ENCODE measurements around the gene SLC26A2.
"Not testable (repeated sequence)": the region's sequence is repeated elsewhere in the genome, so short reads cannot be mapped to it uniquely, and the experiment has no call there.

The SLC26A2 gene

DNA sequence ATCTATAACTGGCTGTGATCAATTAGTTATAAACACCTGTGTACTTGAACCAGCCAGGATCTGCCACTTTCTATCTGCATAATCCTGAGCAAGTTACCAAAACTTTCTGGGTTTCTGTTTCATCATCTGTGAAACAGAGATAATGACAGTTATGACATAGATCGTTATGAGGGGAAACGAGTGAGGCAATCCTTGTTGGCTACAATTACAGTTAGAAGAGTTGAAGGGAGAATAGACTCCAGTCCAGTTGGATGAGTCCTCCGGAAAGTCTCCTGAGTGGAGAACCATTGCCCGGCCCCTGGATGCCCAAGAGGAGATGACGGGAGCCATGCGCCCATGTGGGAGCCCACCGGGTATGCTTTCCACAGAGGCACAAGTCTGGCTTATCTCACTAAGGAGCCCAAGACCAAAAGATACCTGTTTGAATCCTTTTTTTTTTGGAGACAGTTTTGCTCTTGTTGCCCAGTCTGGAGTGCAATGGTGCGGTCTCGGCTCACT is 20.4 kb upstream of the SLC26A2 start:
- Histone ChIP-seq H3K27me3 (replicated peaks) (no peaks in the 10 kb centered on the region), H3K36me3 (replicated peaks) (no peaks in the 10 kb centered on the region), H3K27ac (no peak overlapping the region), H3K4me3 (ENCODE audit: low read depth, low read length) (no peak overlapping the region)
- in situ Hi-C loops (cut with HindIII; ENCODE audit: low pct_ligation_motif_present, low sequenced_read_pairs), result no loop called here
- TF ChIP-seq, protein P1, sequence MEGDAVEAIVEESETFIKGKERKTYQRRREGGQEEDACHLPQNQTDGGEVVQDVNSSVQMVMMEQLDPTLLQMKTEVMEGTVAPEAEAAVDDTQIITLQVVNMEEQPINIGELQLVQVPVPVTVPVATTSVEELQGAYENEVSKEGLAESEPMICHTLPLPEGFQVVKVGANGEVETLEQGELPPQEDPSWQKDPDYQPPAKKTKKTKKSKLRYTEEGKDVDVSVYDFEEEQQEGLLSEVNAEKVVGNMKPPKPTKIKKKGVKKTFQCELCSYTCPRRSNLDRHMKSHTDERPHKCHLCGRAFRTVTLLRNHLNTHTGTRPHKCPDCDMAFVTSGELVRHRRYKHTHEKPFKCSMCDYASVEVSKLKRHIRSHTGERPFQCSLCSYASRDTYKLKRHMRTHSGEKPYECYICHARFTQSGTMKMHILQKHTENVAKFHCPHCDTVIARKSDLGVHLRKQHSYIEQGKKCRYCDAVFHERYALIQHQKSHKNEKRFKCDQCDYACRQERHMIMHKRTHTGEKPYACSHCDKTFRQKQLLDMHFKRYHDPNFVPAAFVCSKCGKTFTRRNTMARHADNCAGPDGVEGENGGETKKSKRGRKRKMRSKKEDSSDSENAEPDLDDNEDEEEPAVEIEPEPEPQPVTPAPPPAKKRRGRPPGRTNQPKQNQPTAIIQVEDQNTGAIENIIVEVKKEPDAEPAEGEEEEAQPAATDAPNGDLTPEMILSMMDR (IDR thresholded peaks at IDR 0.05; ENCODE audit: low read depth, low read length, missing control alignments), result no peak
- no peak for DNase-seq

DNA sequence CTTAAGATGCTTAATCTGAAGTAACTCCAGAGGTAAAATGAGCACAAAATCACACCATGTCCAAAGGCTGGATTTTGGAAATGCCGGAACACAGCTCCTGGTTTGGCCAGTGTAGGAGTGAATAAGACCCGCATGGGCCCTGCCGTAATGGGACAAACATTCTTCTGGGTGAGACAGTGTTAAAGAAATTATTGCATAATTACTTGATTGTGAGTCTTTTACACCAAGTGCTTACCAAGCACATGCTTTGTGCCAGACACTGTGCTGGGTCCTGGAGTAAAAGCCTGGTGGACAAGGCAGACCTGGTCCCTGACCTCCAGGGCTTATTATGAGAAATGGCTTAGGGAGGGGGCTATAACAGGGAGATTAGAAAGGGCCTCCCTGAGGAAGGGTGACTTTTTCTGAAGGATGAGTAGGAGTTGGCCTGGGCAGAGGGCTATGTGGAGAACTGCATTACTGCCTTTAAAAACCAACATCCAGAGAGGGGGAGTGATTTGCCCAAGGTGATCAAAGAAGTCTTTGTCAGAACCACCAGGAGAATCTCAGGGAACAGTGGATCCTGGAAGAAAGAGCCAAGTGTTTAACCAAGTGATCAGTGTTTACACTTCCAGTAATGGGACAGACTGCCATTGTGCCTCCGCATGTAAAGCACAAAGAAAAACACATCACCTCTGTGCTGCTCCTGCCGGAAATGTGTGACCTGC is 19.5 kb upstream of the SLC26A2 start:
- TF ChIP-seq, protein P1 (IDR thresholded peaks at IDR 0.05; ENCODE audit: low read depth, low read length, missing control alignments), result no peak
- in situ Hi-C loops (cut with HindIII; ENCODE audit: low pct_ligation_motif_present, low sequenced_read_pairs), result no loop called here
- no peaks in the 10 kb centered on the region for H3K27me3 ChIP-seq (replicated peaks)
- no peaks in the 10 kb centered on the region for H3K36me3 ChIP-seq (replicated peaks)
- DNase-seq, result no peak
- H3K4me3 ChIP-seq (ENCODE audit: low read depth, low read length), result no peak overlapping the region
- H3K27ac ChIP-seq, result no peak overlapping the region

DNA sequence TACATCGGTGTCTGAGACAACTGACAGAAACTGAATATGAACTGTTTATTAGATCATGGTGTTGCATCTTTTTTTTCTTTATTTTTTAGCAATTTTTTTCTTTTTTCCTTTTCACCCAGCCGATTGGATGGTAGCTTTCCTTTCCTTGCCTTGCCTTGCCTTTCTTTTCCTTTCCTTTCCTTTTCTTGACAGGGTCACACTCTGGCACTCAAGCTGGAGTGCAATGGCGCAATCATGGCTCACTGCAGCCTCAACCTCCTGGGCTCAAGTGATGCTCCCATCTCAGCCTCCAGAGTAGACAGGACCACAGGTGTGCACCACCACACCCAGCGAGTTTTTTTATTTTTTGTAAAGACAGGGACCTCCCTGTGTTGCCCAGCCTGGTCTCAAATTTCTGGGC is 18.8 kb upstream of the SLC26A2 start:
- TF ChIP-seq, protein P1 (IDR thresholded peaks at IDR 0.05; ENCODE audit: low read depth, low read length, missing control alignments), result no peak

DNA sequence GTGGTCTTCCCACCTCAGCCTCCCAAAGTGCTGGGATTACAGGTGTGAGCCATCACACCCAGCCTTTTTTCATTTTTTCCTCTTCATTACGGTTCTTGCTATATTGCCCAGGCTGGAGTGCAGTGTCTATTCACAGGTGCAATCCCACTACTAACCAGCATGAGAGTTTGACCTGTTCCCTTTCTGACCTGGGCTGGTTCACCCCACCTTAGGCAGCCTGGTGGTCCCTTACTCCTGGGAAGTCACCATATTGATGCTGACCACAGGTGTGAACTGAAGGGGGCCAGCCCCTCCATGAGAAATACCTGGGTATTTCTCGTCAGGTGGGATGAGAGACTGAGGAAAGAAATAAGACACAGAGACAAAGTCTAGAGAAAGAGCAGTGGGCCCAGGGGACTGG is 18.4 kb upstream of the SLC26A2 start:
- no peak overlapping the region for H3K4me3 ChIP-seq (ENCODE audit: low read depth, low read length)
- DNase-seq, result no peak
- no peak overlapping the region for H3K27ac ChIP-seq
- H3K36me3 ChIP-seq (replicated peaks), result no peaks in the 10 kb centered on the region
- no peaks in the 10 kb centered on the region for H3K27me3 ChIP-seq (replicated peaks)
- in situ Hi-C loops (cut with HindIII; ENCODE audit: low pct_ligation_motif_present, low sequenced_read_pairs), result no loop called here
- TF ChIP-seq, protein P1 (IDR thresholded peaks at IDR 0.05; ENCODE audit: low read depth, low read length, missing control alignments), result no peak

More for the DNA sequence above, 18.8 kb upstream of the SLC26A2 start:
- H3K36me3 ChIP-seq (replicated peaks), result no peaks in the 10 kb centered on the region
- H3K27ac ChIP-seq, result no peak overlapping the region
- no peak for DNase-seq
- in situ Hi-C loops (cut with HindIII; ENCODE audit: low pct_ligation_motif_present, low sequenced_read_pairs), result no loop called here
- H3K4me3 ChIP-seq (ENCODE audit: low read depth, low read length), result no peak overlapping the region
- H3K27me3 ChIP-seq (replicated peaks), result no peaks in the 10 kb centered on the region

DNA sequence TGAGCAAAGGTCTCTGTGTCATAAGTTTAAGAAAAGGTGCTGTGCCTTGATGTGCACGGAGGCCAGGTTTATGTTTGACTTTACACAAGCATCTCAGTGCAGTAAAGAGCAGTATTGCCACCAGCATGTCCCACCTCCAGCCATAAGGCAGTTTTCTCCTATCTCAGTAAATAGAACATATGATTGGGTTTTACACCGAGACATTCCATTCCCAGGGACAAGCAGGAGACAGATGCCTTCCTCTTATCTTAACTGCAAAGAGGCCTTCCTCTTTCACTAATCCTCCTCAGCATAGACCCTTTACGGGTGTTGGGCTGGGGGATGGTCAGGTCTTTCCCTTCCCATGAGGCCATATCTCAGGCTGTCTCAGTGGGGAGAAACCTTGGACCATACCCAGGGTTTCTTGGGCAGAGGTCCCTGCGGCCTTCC is 17.8 kb upstream of the SLC26A2 start:
- H3K4me3 ChIP-seq (ENCODE audit: low read depth, low read length); H3K36me3 ChIP-seq (replicated peaks); DNase-seq; H3K27me3 ChIP-seq (replicated peaks); in situ Hi-C loops (cut with HindIII; ENCODE audit: low pct_ligation_motif_present, low sequenced_read_pairs); H3K27ac ChIP-seq: not testable (repeated sequence)

GRCh38 chr5:149943177-149943949 is 17.2 kb upstream of the SLC26A2 start:
- in situ Hi-C loops (cut with HindIII; ENCODE audit: low pct_ligation_motif_present, low sequenced_read_pairs); DNase-seq: not testable (repeated sequence)

More at GRCh38 chr5:149943177-149943949, 17.2 kb upstream of the SLC26A2 start:
- not testable (repeated sequence) for H3K4me3 ChIP-seq (ENCODE audit: low read depth, low read length); H3K27me3 ChIP-seq (replicated peaks); H3K36me3 ChIP-seq (replicated peaks); H3K27ac ChIP-seq

Data from brain microvascular endothelial cell (primary cell).